HG02798 (cell line): ENCODE measurements around the gene NLGN3.

Experiments
- ATAC-seq: cut with Tn5 transposase; IDR thresholded peaks from one replicate; pipeline ENCODE4 v1.9.1; 2021; ENCODE audit warnings: mild to moderate bottlenecking; ENCODE audit not compliant: unreplicated experiment, poor library complexity

The NLGN3 gene

GRCh38 chrX:71199252-71200008 lies 54.8 kb downstream of the NLGN3 start:
- no peak for ATAC-seq

- ATAC-seq: no peak
Observed at GRCh38 chrX:71210816-71211215, 66.2 kb downstream of the NLGN3 start.

GRCh38 chrX:71212536-71212935 lies 67.9 kb downstream of the NLGN3 start:
- no peak for ATAC-seq

DNA sequence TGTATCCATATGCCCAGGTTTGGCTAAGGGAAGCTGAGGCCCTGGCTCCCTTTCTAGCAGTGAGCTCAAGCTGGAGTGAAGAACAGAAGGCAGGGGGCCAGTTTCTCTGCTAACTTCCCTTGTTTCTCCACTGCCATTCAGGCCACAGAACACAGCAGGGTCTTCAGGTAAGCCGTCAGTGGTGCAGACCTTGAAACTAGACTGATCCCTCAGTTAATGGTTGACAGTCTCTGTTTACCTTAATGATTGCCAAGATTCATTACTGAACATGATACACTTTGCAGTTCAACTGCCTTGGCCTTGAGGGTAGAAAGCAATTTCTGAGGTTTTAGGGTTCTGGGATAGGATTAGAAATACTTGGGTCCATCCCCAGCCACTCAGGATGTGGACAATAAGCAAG lies 69.5 kb downstream of the NLGN3 start:
- ATAC-seq: no peak

- ATAC-seq: no peak
Observed at GRCh38 chrX:71214604-71215337, 70.1 kb downstream of the NLGN3 start.

DNA sequence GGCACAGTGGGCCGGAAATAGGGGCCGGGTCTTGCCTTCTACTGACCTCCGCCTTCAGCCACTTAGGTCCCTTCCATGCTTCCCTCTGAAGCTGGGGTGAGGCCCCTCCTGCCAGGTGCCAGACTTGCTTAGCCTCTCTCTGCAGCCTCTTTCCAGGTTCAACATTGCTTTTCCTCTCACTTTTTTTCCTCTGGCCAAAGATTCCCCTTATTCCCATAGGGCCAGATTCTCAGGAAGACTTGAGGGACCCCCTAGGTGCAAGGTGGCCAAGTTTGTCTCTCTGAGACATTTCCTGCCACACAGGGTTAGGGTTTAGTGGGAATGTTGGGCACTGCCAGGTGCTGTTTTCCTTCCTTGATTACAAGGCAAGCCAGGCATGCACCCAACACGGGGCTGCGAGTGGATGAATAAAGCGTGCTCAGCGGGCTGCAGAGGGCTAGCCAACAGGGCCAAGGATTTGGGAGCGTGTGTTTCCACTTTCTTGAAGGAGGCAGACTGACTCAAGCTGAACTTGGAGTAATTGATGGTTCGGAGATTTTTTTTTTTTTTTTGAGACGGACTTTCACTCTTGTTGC lies 70.8 kb downstream of the NLGN3 start:
- ATAC-seq: no peak

- no peak for ATAC-seq
Observed at GRCh38 chrX:71216485-71216884, 71.8 kb downstream of the NLGN3 start.

DNA sequence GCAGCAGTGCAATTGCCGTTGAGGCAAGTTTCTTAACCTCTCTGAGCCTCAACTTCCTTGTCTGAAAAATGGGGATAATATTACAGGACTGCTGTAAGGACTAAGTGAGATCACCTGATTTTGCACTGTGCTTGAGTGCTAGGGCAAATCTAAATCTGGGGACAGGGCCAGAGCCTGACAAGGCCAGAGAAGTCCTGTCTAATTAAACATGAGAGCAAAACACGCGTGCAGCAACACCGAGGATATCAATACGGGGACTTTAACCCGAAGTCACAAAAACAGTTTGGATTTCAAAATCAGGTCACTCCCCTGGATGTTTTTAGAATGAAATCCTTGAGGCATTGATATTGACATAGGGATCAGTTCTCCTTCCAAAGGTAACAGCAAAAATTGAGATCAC lies 72.7 kb downstream of the NLGN3 start:
- no peak for ATAC-seq
